ENCODE results near the gene RASSF3. TPM values are rescaled to one million over a fixed set of nuclear protein-coding genes. Genes with fewer than 3 reads are reported as not detected.
A peak's percentile ranks its signal among the peaks of the same experiment; 100 is the strongest.

The RASSF3 gene
- total and polyA plus RNA-seq, 9 donors = 32.5 to 69.1 (median 59.8) TPM

GRCh38 chr12:64699504-64700115, 89.3 kb downstream of the RASSF3 start:
- H3K9me3 ChIP-seq (replicated peaks; ENCODE audit: control insufficient read depth, low read depth, low read length) = no peaks in the 10 kb centered on the region
- DNase-seq = no peak

GRCh38 chr12:64700532-64700931, 90.2 kb downstream of the RASSF3 start:
- no peak overlapping the region for H3K4me3 ChIP-seq (ENCODE audit: low read length)
- no peaks in the 10 kb centered on the region for H3K27me3 ChIP-seq (ENCODE audit: control insufficient read depth, insufficient read depth, low read length)
- no peak for DNase-seq
- H3K36me3 ChIP-seq (ENCODE audit: control insufficient read depth, insufficient read depth, low read length) = peaks cover 24% of the 10 kb centered on the region
- no CpG with 5 or more reads among the region's 1 CpG for WGBS (ENCODE audit: insufficient coverage)
- no peaks in the 10 kb centered on the region for H3K9me3 ChIP-seq (replicated peaks; ENCODE audit: control insufficient read depth, low read depth, low read length)
- H3K4me1 ChIP-seq (ENCODE audit: control insufficient read depth, insufficient read depth, low read length) = peaks cover 13% of the 10 kb centered on the region
- H3K27ac ChIP-seq (ENCODE audit: low read length) = no peak overlapping the region

More at GRCh38 chr12:64699504-64700115, 89.3 kb downstream of the RASSF3 start:
- H3K27me3 ChIP-seq (ENCODE audit: control insufficient read depth, insufficient read depth, low read length) = no peaks in the 10 kb centered on the region
- 83% methylated on average over 6 of the region's 12 CpGs for WGBS (ENCODE audit: insufficient coverage)
- peaks cover 33% of the 10 kb centered on the region for H3K36me3 ChIP-seq (ENCODE audit: control insufficient read depth, insufficient read depth, low read length)
- no peak overlapping the region for H3K4me3 ChIP-seq (ENCODE audit: low read length)
- H3K4me1 ChIP-seq (ENCODE audit: control insufficient read depth, insufficient read depth, low read length) = peaks cover 13% of the 10 kb centered on the region
- H3K27ac ChIP-seq (ENCODE audit: low read length) = no peak overlapping the region

GRCh38 chr12:64701283-64701682, 91.0 kb downstream of the RASSF3 start:
- Histone ChIP-seq H3K4me3 (ENCODE audit: low read length) (no peak overlapping the region), H3K36me3 (ENCODE audit: control insufficient read depth, insufficient read depth, low read length) (peaks cover 21% of the 10 kb centered on the region), H3K9me3 (replicated peaks; ENCODE audit: control insufficient read depth, low read depth, low read length) (no peaks in the 10 kb centered on the region), H3K4me1 (ENCODE audit: control insufficient read depth, insufficient read depth, low read length) (peaks cover 17% of the 10 kb centered on the region), H3K27me3 (ENCODE audit: control insufficient read depth, insufficient read depth, low read length) (no peaks in the 10 kb centered on the region), H3K27ac (ENCODE audit: low read length) (no peak overlapping the region)
- WGBS (ENCODE audit: insufficient coverage) = 0% methylated on average over 2 of the region's 5 CpGs
- peak; percentile 29 for DNase-seq

- H3K9me3 ChIP-seq (replicated peaks; ENCODE audit: control insufficient read depth, low read depth, low read length) = no peaks in the 10 kb centered on the region
- 7% methylated on average over 3 of the region's 3 CpGs for WGBS (ENCODE audit: insufficient coverage)
- H3K27ac ChIP-seq (ENCODE audit: low read length) = peak overlapping the region; percentile 76
- no peak overlapping the region for H3K4me3 ChIP-seq (ENCODE audit: low read length)
- peak; percentile 65 for DNase-seq
- peaks cover 26% of the 10 kb centered on the region for H3K4me1 ChIP-seq (ENCODE audit: control insufficient read depth, insufficient read depth, low read length)
- H3K27me3 ChIP-seq (ENCODE audit: control insufficient read depth, insufficient read depth, low read length) = no peaks in the 10 kb centered on the region
- peaks cover 3% of the 10 kb centered on the region for H3K36me3 ChIP-seq (ENCODE audit: control insufficient read depth, insufficient read depth, low read length)
Observed at GRCh38 chr12:64706306-64706705, 96.0 kb downstream of the RASSF3 start.

- 35% methylated on average over 4 of the region's 5 CpGs for WGBS (ENCODE audit: insufficient coverage)
- peak; percentile 98 for DNase-seq
Observed at GRCh38 chr12:64706857-64707256, 96.6 kb downstream of the RASSF3 start.

GRCh38 chr12:64707362-64707761, 97.1 kb downstream of the RASSF3 start:
- no peaks in the 10 kb centered on the region for H3K27me3 ChIP-seq (ENCODE audit: control insufficient read depth, insufficient read depth, low read length)
- DNase-seq = no peak
- H3K36me3 ChIP-seq (ENCODE audit: control insufficient read depth, insufficient read depth, low read length) = peaks cover 2% of the 10 kb centered on the region
- H3K27ac ChIP-seq (ENCODE audit: low read length) = peak overlapping the region; percentile 76
- WGBS (ENCODE audit: insufficient coverage) = no CpG with 5 or more reads among the region's 4 CpGs
- H3K4me1 ChIP-seq (ENCODE audit: control insufficient read depth, insufficient read depth, low read length) = peaks cover 26% of the 10 kb centered on the region
- no peaks in the 10 kb centered on the region for H3K9me3 ChIP-seq (replicated peaks; ENCODE audit: control insufficient read depth, low read depth, low read length)
- no peak overlapping the region for H3K4me3 ChIP-seq (ENCODE audit: low read length)

More at GRCh38 chr12:64706857-64707256, 96.6 kb downstream of the RASSF3 start:
- Histone ChIP-seq H3K4me3 (ENCODE audit: low read length) (no peak overlapping the region), H3K4me1 (ENCODE audit: control insufficient read depth, insufficient read depth, low read length) (peaks cover 26% of the 10 kb centered on the region), H3K27ac (ENCODE audit: low read length) (peak overlapping the region; percentile 76), H3K36me3 (ENCODE audit: control insufficient read depth, insufficient read depth, low read length) (peaks cover 3% of the 10 kb centered on the region), H3K27me3 (ENCODE audit: control insufficient read depth, insufficient read depth, low read length) (no peaks in the 10 kb centered on the region), H3K9me3 (replicated peaks; ENCODE audit: control insufficient read depth, low read depth, low read length) (no peaks in the 10 kb centered on the region)

- Histone ChIP-seq H3K9me3 (replicated peaks; ENCODE audit: control insufficient read depth, low read depth, low read length) (no peaks in the 10 kb centered on the region), H3K36me3 (ENCODE audit: control insufficient read depth, insufficient read depth, low read length) (no peaks in the 10 kb centered on the region), H3K4me1 (ENCODE audit: control insufficient read depth, insufficient read depth, low read length) (peaks cover 26% of the 10 kb centered on the region), H3K4me3 (ENCODE audit: low read length) (no peak overlapping the region), H3K27me3 (ENCODE audit: control insufficient read depth, insufficient read depth, low read length) (no peaks in the 10 kb centered on the region), H3K27ac (ENCODE audit: low read length) (peak overlapping the region; percentile 76)
- no peak for DNase-seq
- no CpG with 5 or more reads among the region's 2 CpGs for WGBS (ENCODE audit: insufficient coverage)
Observed at GRCh38 chr12:64707926-64708325, 97.6 kb downstream of the RASSF3 start.

- Histone ChIP-seq H3K36me3 (ENCODE audit: control insufficient read depth, insufficient read depth, low read length) (peaks cover 9% of the 10 kb centered on the region), H3K27me3 (ENCODE audit: control insufficient read depth, insufficient read depth, low read length) (no peaks in the 10 kb centered on the region), H3K4me1 (ENCODE audit: control insufficient read depth, insufficient read depth, low read length) (peaks cover 26% of the 10 kb centered on the region), H3K9me3 (replicated peaks; ENCODE audit: control insufficient read depth, low read depth, low read length) (no peaks in the 10 kb centered on the region), H3K4me3 (ENCODE audit: low read length) (no peak overlapping the region), H3K27ac (ENCODE audit: low read length) (no peak overlapping the region)
- WGBS (ENCODE audit: insufficient coverage) = 88% methylated on average over 1 of the region's 2 CpGs
- DNase-seq = no peak
Observed at GRCh38 chr12:64709429-64709828, 99.1 kb downstream of the RASSF3 start.

GRCh38 chr12:64713376-64713775, 103.1 kb downstream of the RASSF3 start:
- Histone ChIP-seq H3K36me3 (ENCODE audit: control insufficient read depth, insufficient read depth, low read length) (peaks cover 38% of the 10 kb centered on the region), H3K27ac (ENCODE audit: low read length) (no peak overlapping the region), H3K9me3 (replicated peaks; ENCODE audit: control insufficient read depth, low read depth, low read length) (no peaks in the 10 kb centered on the region), H3K27me3 (ENCODE audit: control insufficient read depth, insufficient read depth, low read length) (no peaks in the 10 kb centered on the region), H3K4me1 (ENCODE audit: control insufficient read depth, insufficient read depth, low read length) (no peaks in the 10 kb centered on the region), H3K4me3 (ENCODE audit: low read length) (no peak overlapping the region)
- no peak for DNase-seq

- H3K27ac ChIP-seq (ENCODE audit: low read length) = peak overlapping the region; percentile 20
- peaks cover 45% of the 10 kb centered on the region for H3K36me3 ChIP-seq (ENCODE audit: control insufficient read depth, insufficient read depth, low read length)
Observed at GRCh38 chr12:64714551-64714968, 104.3 kb downstream of the RASSF3 start.

GRCh38 chr12:64716371-64716770, 106.1 kb downstream of the RASSF3 start:
- Histone ChIP-seq H3K36me3 (ENCODE audit: control insufficient read depth, insufficient read depth, low read length) (peaks cover 60% of the 10 kb centered on the region), H3K27ac (ENCODE audit: low read length) (no peak overlapping the region), H3K4me3 (ENCODE audit: low read length) (no peak overlapping the region), H3K27me3 (ENCODE audit: control insufficient read depth, insufficient read depth, low read length) (no peaks in the 10 kb centered on the region), H3K4me1 (ENCODE audit: control insufficient read depth, insufficient read depth, low read length) (no peaks in the 10 kb centered on the region), H3K9me3 (replicated peaks; ENCODE audit: control insufficient read depth, low read depth, low read length) (no peaks in the 10 kb centered on the region)
- DNase-seq = no peak
- 67% methylated on average over 1 of the region's 4 CpGs for WGBS (ENCODE audit: insufficient coverage)

More at GRCh38 chr12:64714551-64714968, 104.3 kb downstream of the RASSF3 start:
- DNase-seq = peak; percentile 11
- WGBS (ENCODE audit: insufficient coverage) = 80% methylated on average over 1 of the region's 5 CpGs
- Histone ChIP-seq H3K27me3 (ENCODE audit: control insufficient read depth, insufficient read depth, low read length) (no peaks in the 10 kb centered on the region), H3K4me1 (ENCODE audit: control insufficient read depth, insufficient read depth, low read length) (no peaks in the 10 kb centered on the region), H3K4me3 (ENCODE audit: low read length) (no peak overlapping the region), H3K9me3 (replicated peaks; ENCODE audit: control insufficient read depth, low read depth, low read length) (no peaks in the 10 kb centered on the region)
